ENCODE data around the gene CDC20. TPM values are rescaled to one million over a fixed set of nuclear protein-coding genes. Genes with fewer than 3 reads are reported as not detected.

CDC20 gene
- total and polyA plus RNA-seq, 2 donors (not counting 1 experiment from before 2014, with no cell fraction given), result 1.1 to 1.5 TPM

GRCh38 chr1:43386676-43387075 is 27.9 kb downstream of the CDC20 start:
- H3K4me3 ChIP-seq (ENCODE audit: control extremely low read depth in 1 of 5, extremely low read depth in 1 of 5, insufficient read depth in 1 of 5, low read depth in 2 of 5, low read length in 4 of 5), result no peak overlapping the region
- no peaks in the 10 kb centered on the region for H3K9me3 ChIP-seq (ENCODE audit: control extremely low read depth in 1 of 3, control insufficient read depth in 2 of 3, insufficient read depth in 1 of 3, low read length in 2 of 3)
- H3K4me1 ChIP-seq (ENCODE audit: control insufficient read depth in 2 of 2, insufficient read depth in 2 of 2, low read length in 2 of 2), result peaks cover 20 to 24% of the 10 kb centered on the region in 2 donors
- Mint-ChIP-seq H3K9me3 (ENCODE audit: insufficient read depth) (no peaks in the 10 kb centered on the region), H3K27ac (no peak overlapping the region), H3K4me3 (no peak overlapping the region), H3K4me1 (peaks cover 35% of the 10 kb centered on the region), H3K27me3 (no peaks in the 10 kb centered on the region)
- H3K36me3 ChIP-seq (replicated peaks in 1 of 2; ENCODE audit: control extremely low read depth in 1 of 2, control insufficient read depth in 1 of 2, extremely low read depth in 1 of 2, insufficient read depth in 2 of 2, low read length in 1 of 2), result peaks cover 3 to 61% of the 10 kb centered on the region in 2 experiments
- ChIA-PET POLR2A (no interaction called here), CTCF (interaction anchor here (4.1 kb wide), 1 partner anchor 28 kb away, joined by 17 read pairs; no protein-coding TSS in a partner anchor)
- no peak overlapping the region for H2AFZ ChIP-seq (ENCODE audit: insufficient read depth, low read depth, low read length, poor library complexity, severe bottlenecking)
- H4K20me1 ChIP-seq (ENCODE audit: control insufficient read depth, insufficient read depth, low read length, poor library complexity, severe bottlenecking), result peaks cover 15% of the 10 kb centered on the region
- H3K27ac ChIP-seq (ENCODE audit: low read length in 2 of 2), result no peak overlapping the region
- ATAC-seq (ENCODE audit: low read depth) (no peak), DNase-seq (no peak)
- no peak overlapping the region for H3K9ac ChIP-seq (ENCODE audit: low read length)
- WGBS (ENCODE audit: insufficient coverage), result 95% methylated on average over 6 of the region's 6 CpGs
- TF ChIP-seq EZH2 (IDR thresholded peaks at IDR 0.05; ENCODE audit: borderline replicate concordance, insufficient read depth, low read depth, low read length, poor library complexity, severe bottlenecking), result no peak
- no peak for TF ChIP-seq CTCF (IDR thresholded peaks at IDR 0.05)
- H3K79me2 ChIP-seq (ENCODE audit: control insufficient read depth, insufficient read depth, low read length), result peaks cover 32% of the 10 kb centered on the region
- no peak overlapping the region for H3K4me2 ChIP-seq (replicated peaks; ENCODE audit: low read depth, low read length, poor library complexity, severe bottlenecking)
- intact Hi-C loops (cut with micrococcal nuclease), result no loop called here
- no peaks in the 10 kb centered on the region for H3K27me3 ChIP-seq (replicated peaks in 1 of 4; ENCODE audit: control extremely low read depth in 1 of 4, control insufficient read depth in 3 of 4, insufficient read depth in 4 of 4, low read length in 3 of 4)

- no peak overlapping the region for H3K4me3 ChIP-seq (ENCODE audit: control extremely low read depth in 1 of 5, extremely low read depth in 1 of 5, insufficient read depth in 1 of 5, low read depth in 2 of 5, low read length in 4 of 5)
- no peak overlapping the region for H3K27ac ChIP-seq (ENCODE audit: low read length in 2 of 2)
- Mint-ChIP-seq H3K4me3 (peak overlapping the region; percentile 100), H3K4me1 (peaks cover 39% of the 10 kb centered on the region), H3K9me3 (ENCODE audit: insufficient read depth) (no peaks in the 10 kb centered on the region), H3K27ac (peak overlapping the region; percentile 42), H3K27me3 (no peaks in the 10 kb centered on the region)
- peaks cover 3 to 48% of the 10 kb centered on the region in 2 experiments for H3K36me3 ChIP-seq (replicated peaks in 1 of 2; ENCODE audit: control extremely low read depth in 1 of 2, control insufficient read depth in 1 of 2, extremely low read depth in 1 of 2, insufficient read depth in 2 of 2, low read length in 1 of 2)
- H3K4me1 ChIP-seq (ENCODE audit: control insufficient read depth in 2 of 2, insufficient read depth in 2 of 2, low read length in 2 of 2), result peaks cover 20 to 24% of the 10 kb centered on the region in 2 donors
- TF ChIP-seq CTCF (IDR thresholded peaks at IDR 0.05), result no peak
- no peak for TF ChIP-seq EZH2 (IDR thresholded peaks at IDR 0.05; ENCODE audit: borderline replicate concordance, insufficient read depth, low read depth, low read length, poor library complexity, severe bottlenecking)
- ATAC-seq (ENCODE audit: low read depth), result no peak
- no peak for DNase-seq
- WGBS (ENCODE audit: insufficient coverage), result 83% methylated on average over 2 of the region's 4 CpGs
- CTCF ChIA-PET, result interaction anchor here (0.8 to 4.1 kb wide), 3 partner anchors 20 to 163 kb away, joined by 3 to 17 read pairs (median 3); partner anchors contain the start of gene ELOVL1
- no peaks in the 10 kb centered on the region for H3K9me3 ChIP-seq (ENCODE audit: control extremely low read depth in 1 of 3, control insufficient read depth in 2 of 3, insufficient read depth in 1 of 3, low read length in 2 of 3)
- POLR2A ChIA-PET, result interaction anchor here (1.5 to 3.1 kb wide), 3 partner anchors 20 to 621 kb away, joined by 3 to 23 read pairs (median 10); partner anchors contain the start of genes C1orf50, CDC20, ELOVL1 and P3H1
- H3K9ac ChIP-seq (ENCODE audit: low read length), result no peak overlapping the region
- no peak overlapping the region for H2AFZ ChIP-seq (ENCODE audit: insufficient read depth, low read depth, low read length, poor library complexity, severe bottlenecking)
- peaks cover 38% of the 10 kb centered on the region for H3K79me2 ChIP-seq (ENCODE audit: control insufficient read depth, insufficient read depth, low read length)
- intact Hi-C loops (cut with micrococcal nuclease), result no loop called here
- no peaks in the 10 kb centered on the region for H3K27me3 ChIP-seq (replicated peaks in 1 of 4; ENCODE audit: control extremely low read depth in 1 of 4, control insufficient read depth in 3 of 4, insufficient read depth in 4 of 4, low read length in 3 of 4)
- H3K4me2 ChIP-seq (replicated peaks; ENCODE audit: low read depth, low read length, poor library complexity, severe bottlenecking), result peak overlapping the region; percentile 80
- peaks cover 12% of the 10 kb centered on the region for H4K20me1 ChIP-seq (ENCODE audit: control insufficient read depth, insufficient read depth, low read length, poor library complexity, severe bottlenecking)
Observed at GRCh38 chr1:43387976-43388599, 29.3 kb downstream of the CDC20 start.
